Stimulated activated CD8-positive, alpha-beta memory T cell treated with anti-CD3 and anti-CD28 coated beads, Interleukin-2, amount 100 ng/mL, for 48 hours (primary cell): ENCODE data around the gene CCDC197.

ENCODE experiments used
- DNase-seq, 2 donors: peaks; one replicate each; pipeline ENCODE4 v3.0.0-alpha.2; 2020; ENCODE audit warnings: low read depth in 2 of 2

CCDC197 gene

GRCh38 chr14:94043111-94043755 lies 46.1 kb downstream of the CCDC197 start:
- DNase-seq: no peak

DNA sequence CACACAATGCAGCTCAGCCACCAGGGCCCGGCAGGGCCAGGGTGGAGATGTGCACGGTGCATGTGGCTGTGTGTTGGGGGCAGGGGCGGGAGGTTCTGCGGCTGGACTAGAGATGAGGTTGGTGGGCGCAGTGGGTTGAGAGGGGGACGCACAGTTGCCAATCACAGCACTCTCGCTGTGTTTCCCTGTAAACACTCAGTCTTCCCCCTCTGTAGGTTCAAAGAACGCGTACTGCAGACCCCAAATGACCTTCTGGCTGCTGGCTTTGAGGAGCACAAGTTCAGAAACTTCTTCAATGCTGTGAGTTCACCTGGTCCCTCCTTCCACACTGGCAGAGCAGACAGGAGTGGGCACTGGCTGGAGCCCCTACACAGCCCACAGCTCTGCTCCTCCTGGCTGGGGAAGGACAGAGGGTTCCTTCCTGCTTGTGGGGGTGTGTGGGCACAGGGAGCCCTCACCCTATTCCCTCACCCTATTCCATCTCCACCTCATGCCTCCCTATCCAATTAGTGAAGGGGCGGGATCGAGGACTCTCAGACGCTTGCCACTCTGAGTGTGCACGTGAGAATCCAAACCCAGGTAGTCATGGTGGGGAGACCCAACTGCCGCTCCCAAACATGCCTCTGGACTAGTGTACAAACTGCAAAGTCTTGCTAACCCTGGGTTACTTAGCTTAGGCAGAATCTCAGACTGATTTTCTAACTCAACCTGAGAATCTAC lies 46.8 kb downstream of the CCDC197 start:
- DNase-seq: no peak

DNA sequence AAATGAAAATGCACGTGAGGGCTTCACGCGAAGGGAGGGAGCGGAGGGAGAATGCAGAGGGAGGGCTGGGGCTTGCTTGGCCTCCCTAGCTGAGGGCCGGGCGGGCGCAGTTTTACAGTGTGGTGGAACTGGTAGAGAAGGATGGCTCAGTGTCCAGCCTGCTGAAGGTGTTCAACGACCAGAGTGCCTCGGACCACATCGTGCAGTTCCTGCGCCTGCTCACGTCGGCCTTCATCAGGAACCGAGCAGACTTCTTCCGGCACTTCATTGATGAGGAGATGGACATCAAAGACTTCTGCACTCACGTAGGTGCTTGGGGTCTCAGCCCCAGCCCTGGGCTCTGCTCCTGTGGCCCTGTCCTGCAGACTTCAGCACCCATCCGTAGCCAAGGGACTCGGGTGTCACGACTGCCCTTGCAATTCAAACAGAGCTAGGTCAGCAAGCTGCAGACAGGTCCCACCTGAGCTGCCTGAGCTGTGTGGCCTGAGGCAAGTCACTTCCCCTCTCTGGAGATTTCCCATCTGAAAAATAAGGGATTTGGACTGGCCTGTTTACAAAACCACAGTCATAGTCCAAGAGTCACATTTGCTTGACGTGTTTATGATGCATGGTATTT lies 47.5 kb downstream of the CCDC197 start:
- DNase-seq: no peak

- DNase-seq: no peak
Observed at GRCh38 chr14:94045101-94045500, 48.0 kb downstream of the CCDC197 start.

DNA sequence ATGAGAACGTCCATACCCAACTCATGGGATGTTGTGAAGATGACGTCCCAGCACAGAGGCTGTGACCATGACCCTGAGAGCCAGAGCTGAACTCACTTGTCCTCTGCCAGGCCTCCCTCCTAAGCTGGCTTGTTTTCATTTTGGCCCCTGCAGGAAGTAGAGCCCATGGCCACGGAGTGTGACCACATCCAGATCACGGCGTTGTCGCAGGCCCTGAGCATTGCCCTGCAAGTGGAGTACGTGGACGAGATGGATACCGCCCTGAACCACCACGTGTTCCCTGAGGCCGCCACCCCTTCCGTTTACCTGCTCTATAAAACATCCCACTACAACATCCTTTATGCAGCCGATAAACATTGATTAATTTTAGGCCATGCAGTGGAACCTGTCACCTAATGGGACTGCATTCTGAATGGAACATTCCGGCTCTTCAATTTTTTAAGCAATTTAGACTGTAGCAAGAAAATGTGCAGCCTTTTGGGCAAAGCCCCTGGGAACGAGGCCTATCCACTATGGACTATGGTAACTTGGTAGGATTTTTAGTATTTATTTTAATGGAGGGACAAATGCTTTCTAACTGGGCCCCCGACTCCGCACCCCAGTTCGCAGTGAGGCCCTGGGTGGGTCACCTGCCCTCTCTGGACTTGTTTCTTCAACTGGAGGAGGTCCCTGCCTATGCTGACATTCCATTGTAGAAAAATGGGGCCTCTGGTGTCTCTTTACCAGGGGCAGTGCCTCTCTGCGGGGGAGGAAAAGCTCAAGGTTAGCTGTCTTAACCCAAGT lies 48.7 kb downstream of the CCDC197 start:
- DNase-seq: no peak

DNA sequence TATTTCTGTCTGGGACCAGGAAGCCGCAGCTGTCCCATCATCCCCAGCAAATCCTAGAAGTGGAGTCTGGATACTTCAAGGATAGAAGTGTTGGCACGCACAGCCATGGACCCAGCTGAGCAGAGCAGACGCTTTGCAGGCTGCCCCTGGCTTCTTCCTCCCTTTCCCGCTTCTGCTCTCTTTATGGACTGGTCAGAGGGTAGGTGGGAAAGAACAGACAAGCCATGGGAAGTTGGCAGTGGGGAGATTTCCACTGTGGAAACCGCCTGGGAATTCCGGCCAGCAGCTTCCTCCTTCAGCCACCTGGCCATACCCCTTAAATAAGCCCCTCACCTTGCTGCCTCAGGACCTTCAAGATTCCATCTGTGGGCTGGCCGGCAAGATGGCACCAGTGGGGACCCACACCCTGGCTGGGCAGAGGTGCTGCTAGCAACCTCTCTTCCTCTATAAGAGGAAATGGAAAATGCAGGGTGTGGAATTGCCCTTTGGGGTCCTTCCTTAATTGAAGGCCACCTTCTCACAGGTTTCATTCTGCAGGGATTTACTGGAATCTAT lies 49.7 kb downstream of the CCDC197 start:
- DNase-seq: no peak

GRCh38 chr14:94047581-94047980 lies 50.5 kb downstream of the CCDC197 start:
- no peak for DNase-seq

DNA sequence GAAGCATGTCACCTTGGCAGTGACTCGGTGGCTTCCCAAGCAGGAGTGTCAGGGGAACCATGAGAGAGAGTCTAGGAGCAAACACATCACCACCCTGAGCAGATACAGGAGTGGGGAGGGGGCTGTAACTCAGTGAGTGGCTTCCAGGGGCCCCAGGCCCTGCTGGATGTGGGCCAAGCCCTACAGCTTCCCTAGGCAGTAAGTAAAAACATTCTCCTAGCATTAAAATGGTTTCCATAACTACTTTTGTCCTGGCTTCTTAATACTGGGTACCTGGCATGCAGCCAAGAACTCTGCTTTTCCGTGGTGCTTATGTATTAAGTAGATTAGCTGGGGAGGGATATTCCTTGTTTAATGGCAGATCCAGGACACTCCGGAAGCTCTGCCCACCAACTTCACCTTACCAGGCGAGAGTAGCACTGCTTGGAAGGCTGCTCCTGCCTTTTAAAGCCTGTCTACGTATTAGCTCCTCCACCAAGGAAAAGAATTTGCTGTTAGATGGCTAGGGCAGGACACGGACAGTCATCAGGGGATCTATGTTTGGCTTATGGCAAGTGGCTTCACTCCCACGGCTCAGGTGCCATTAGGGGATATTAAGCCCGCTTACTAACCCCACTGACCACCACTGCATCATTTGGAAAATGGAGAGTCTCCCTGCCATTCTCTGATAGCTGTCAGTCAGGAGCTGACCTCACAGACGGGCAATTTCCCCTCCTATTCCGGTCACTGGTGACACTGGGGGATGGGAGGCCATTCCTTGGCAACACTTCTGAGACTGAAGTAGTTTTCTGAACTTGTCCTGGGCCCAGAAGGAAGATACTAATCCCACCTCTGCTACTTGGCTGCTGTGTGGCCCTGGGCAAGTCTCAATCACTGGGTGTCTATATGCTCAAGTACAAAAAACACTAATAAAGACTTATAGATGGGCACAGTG lies 51.9 kb downstream of the CCDC197 start:
- DNase-seq: no peak

GRCh38 chr14:94049625-94050023 lies 52.5 kb downstream of the CCDC197 start:
- DNase-seq: no peak

DNA sequence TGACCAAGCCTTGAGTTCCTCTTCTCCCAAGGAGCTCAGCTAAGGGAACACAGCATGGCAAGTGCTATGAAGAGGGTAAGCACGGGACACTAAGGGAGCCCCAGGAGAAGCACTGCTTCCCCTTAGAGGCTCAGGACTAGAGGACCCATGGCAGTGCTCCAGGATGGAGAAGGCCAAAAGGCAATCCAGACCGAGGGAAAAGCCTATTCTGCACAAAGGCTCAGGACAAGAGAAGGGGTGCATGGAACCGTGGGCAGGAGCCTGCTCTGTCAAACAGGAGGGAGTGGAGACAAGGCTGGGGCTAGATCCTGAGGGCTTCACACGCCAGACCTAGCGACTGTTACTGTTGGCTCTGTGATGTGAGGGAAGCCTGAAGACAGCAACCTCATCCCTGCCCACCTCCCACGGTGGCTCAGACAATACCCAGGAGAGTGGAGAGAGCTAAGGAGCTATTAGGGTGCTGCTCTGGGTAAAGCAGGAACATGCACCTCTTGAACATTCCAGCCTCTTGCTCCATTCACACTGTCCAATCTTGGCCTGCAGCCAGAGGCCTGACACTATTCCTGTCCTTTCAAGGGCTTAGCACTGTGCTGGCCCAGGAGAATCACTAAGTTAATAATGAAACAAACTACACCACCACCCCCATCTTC lies 53.3 kb downstream of the CCDC197 start:
- no peak for DNase-seq

DNA sequence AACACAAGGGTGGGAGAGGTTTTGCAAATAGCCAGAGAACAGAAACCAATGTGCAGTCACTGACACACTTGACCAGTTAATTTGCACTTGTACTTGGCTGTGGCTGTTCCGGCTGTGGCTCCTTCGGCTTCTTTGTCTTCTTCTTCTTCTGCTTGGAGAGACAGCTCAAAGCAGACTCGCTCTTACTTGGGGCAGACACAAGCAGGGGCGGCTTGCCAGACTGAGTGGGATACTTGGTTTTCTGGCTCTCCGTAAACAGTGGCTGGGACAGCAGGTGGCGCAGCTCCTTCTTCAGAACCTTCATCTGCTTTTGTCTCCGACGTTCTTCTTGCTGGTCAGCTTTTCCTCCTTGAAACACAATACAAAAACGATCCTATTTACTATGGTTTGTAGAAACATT lies 54.0 kb downstream of the CCDC197 start:
- no peak for DNase-seq

DNA sequence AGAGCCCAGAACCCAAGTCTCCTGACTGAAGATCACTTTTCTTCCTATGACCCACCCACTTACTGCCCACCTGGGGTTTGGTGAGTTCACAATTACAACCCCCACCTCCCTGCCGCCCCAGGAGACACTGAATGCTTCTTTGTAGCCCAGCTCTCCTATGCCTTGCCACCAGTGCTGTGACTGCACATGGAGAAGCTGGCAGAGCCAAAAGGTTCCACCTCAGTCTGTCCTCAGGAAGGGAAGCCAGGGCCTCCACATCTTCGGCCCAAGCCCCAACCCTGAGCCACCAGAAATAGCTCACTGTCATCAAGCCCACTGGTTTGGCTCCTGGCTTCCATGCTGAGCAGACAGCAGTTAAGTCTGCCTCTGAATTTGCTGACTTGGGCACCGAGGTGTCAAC lies 54.7 kb downstream of the CCDC197 start:
- no peak for DNase-seq

DNA sequence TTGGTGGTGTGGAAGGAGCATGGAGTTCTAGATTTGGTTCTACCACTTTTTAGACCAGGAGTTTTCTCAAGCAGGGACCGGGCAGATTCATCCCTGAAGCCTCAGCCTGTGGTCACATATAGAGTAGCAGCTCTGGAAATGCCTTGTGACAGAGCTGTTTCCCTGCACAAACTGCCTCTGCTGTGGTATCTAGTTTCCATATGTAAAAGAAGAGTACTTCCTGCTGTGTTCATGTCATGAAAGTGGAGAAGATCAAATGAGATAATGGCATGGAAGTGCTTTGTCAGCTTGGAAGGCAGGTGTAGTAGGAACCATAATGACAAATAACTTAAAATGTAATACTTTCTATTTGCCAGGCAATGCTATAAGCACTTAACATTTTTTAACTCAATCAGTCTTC lies 55.1 kb downstream of the CCDC197 start:
- DNase-seq: no peak

DNA sequence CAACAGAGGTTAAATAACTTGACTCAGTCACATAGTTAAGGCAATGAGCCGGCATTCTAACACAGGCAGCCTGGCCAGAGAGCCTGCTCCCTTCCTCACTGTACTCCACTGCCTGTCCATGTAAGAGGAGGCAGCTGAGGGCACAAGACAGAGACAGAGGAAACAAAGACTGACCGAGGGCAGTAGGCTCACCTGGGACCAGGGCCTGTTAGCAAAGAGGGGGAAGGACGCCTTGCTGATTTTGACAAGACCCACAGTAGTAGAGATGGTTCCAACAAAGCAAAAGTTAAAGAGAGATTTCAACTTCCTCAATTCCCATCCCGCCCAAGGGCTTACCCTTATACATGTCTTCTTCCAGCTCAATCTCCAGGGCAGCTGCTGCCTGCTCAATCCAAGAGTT lies 55.6 kb downstream of the CCDC197 start:
- no peak for DNase-seq

DNA sequence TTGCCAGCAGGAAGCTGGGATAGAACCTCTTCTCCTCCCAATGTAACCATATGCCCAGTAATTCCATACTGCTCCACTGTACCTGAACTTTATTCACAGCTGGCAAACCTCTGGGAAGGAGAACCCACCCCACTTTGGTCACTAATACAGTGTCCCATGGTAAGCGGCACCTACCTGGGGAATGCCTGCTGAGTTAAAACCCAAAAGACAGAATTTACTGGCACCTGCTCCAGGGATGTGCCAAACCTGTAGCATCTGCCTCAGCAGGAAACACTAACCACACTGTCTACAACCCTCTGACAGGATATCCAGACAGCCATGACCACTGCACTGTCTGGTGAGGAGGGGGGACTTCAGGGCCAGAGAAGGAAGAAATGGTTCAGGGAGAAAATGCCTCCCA lies 57.3 kb downstream of the CCDC197 start:
- no peak for DNase-seq

- no peak for DNase-seq
Observed at GRCh38 chr14:94054936-94055335, 57.8 kb downstream of the CCDC197 start.

DNA sequence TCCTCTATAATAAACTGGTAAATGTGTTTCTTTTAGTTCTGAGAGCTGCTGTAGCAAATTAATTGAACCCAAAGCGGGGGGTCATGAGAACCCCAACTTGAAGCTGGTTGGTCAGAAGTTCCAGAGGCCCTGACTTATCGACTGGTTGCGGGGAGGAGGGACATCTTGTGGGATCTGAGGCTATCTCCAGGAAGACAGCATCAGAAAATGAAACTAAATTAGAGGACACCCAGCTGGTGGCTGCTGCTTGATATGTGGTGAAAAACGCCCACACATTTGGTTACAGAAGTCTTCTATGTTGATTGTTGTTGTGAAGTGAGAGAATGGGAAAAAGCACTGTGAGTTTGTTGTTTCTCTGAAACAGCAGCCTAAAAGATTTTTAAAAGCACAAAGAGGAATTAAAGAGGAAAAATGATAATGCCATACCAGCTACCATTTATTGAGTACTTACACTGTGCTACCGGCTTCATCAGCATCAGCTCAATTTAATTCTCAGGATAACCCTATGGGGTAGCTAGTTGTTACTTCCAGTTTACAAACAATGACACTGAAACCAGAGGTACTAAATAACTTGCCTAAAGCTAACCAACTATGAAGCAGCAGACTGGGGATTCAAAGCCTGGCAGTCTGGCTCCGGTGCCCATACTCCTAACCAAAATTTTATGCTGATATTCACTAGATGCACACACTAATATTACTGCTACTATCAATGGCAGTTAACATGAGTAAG lies 59.6 kb downstream of the CCDC197 start:
- no peak for DNase-seq

GRCh38 chr14:94058128-94058673 lies 61.1 kb downstream of the CCDC197 start:
- DNase-seq: no peak
